MCF 10A (cell line): Measurements from ENCODE around the gene CYB561D2. TPM values are rescaled to one million over a fixed set of nuclear protein-coding genes. Genes with fewer than 3 reads are reported as not detected.

Source experiments
- BruUV-seq: library from RNA; stranded (reverse); fragments of 400-500 nt; replicated peaks from 2 replicates; lab custom pipeline; 2021; lab: Mats Ljungman, UMichigan
- CTCF ChIA-PET: fragments of 300-600 bp; sonication (Branson Sonifier 250); formaldehyde crosslinking; extraction: SDS; loops from one replicate; lab custom pipeline; 2021; ENCODE audit warnings: antibody characterized with exemption, inconsistent platforms; lab: Yijun Ruan, JAX
- POLR2A ChIA-PET: fragments of 300-600, 350-650 bp; sonication (Branson Sonifier 250); formaldehyde crosslinking; extraction: SDS; loops from one replicate; lab custom pipeline; 2020; ENCODE audit warnings: antibody characterized with exemption, inconsistent platforms; lab: Yijun Ruan, JAX
- DNase-seq: peaks from one replicate; pipeline ENCODE4 v3.0.0-alpha.2; 2018; ENCODE audit not compliant: unreplicated experiment
- H3K27ac Mint-ChIP-seq: one replicate; pipeline ENCODE4 v1.8.0; 2022; ENCODE audit warnings: mild to moderate bottlenecking, low read depth, mixed read lengths; ENCODE audit not compliant: unreplicated experiment
- H3K27me3 Mint-ChIP-seq: one replicate; pipeline ENCODE4 v1.8.0; 2022; ENCODE audit warnings: mixed read lengths; ENCODE audit not compliant: insufficient read depth, unreplicated experiment
- H3K36me3 Mint-ChIP-seq: one replicate; pipeline ENCODE4 v1.8.0; 2022; ENCODE audit warnings: mild to moderate bottlenecking, moderate library complexity, mixed read lengths; ENCODE audit not compliant: insufficient read depth, unreplicated experiment
- H3K4me1 Mint-ChIP-seq: one replicate; pipeline ENCODE4 v1.8.0; 2022; ENCODE audit warnings: mixed read lengths; ENCODE audit not compliant: insufficient read depth, unreplicated experiment
- H3K4me3 Mint-ChIP-seq: one replicate; pipeline ENCODE4 v1.8.0; 2022; ENCODE audit warnings: mild to moderate bottlenecking, moderate library complexity, mixed read lengths; ENCODE audit not compliant: unreplicated experiment
- H3K9me3 Mint-ChIP-seq: one replicate; pipeline ENCODE4 v1.8.0; 2022; ENCODE audit warnings: mixed read lengths; ENCODE audit not compliant: unreplicated experiment
- intact Hi-C: fragments of 100-400 bp; cut with micrococcal nuclease; formaldehyde crosslinking; loops from 2 replicates; pipeline ENCODE4 v1.14.1; 2022
- total RNA-seq: library from RNA; stranded (reverse); gene quantifications from 2 replicates; pipeline ENCODE4 v1.2.3, GENCODE V29; 2022
- TF ChIP-seq, protein P1 (sequence below): fragments of 200-600 bp; IDR thresholded peaks from one replicate; pipeline ENCODE4 v1.8.0; 2022; ENCODE audit warnings: antibody characterized with exemption, mild to moderate bottlenecking; ENCODE audit not compliant: unreplicated experiment

CYB561D2 gene
- total RNA-seq, 1 experiment from 2014 or later: 24.1 TPM

GRCh38 chr3:50342813-50343633, 7.6 kb upstream of the CYB561D2 start:
- Mint-ChIP-seq H3K4me1 (peaks cover 18% of the 10 kb centered on the region), H3K36me3 (peaks cover 6% of the 10 kb centered on the region), H3K4me3 (no peak overlapping the region), H3K27me3 (no peaks in the 10 kb centered on the region), H3K9me3 (no peaks in the 10 kb centered on the region), H3K27ac (no peak overlapping the region)
- POLR2A ChIA-PET: interaction anchor here (1.4 kb wide), 1 partner anchor 226 kb away, joined by 3 read pairs; the partner anchor contains the start of gene HEMK1
- CTCF ChIA-PET: interaction anchor here (0.6 to 1.4 kb wide), 6 partner anchors 8 to 208 kb away, joined by 3 to 8 read pairs (median 3); partner anchors contain the start of genes CYB561D2 and NPRL2
- no TSS peak for BruUV-seq
- intact Hi-C loops: no loop called here
- DNase-seq: no peak
- TF ChIP-seq, protein P1, sequence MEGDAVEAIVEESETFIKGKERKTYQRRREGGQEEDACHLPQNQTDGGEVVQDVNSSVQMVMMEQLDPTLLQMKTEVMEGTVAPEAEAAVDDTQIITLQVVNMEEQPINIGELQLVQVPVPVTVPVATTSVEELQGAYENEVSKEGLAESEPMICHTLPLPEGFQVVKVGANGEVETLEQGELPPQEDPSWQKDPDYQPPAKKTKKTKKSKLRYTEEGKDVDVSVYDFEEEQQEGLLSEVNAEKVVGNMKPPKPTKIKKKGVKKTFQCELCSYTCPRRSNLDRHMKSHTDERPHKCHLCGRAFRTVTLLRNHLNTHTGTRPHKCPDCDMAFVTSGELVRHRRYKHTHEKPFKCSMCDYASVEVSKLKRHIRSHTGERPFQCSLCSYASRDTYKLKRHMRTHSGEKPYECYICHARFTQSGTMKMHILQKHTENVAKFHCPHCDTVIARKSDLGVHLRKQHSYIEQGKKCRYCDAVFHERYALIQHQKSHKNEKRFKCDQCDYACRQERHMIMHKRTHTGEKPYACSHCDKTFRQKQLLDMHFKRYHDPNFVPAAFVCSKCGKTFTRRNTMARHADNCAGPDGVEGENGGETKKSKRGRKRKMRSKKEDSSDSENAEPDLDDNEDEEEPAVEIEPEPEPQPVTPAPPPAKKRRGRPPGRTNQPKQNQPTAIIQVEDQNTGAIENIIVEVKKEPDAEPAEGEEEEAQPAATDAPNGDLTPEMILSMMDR: no peak

DNA sequence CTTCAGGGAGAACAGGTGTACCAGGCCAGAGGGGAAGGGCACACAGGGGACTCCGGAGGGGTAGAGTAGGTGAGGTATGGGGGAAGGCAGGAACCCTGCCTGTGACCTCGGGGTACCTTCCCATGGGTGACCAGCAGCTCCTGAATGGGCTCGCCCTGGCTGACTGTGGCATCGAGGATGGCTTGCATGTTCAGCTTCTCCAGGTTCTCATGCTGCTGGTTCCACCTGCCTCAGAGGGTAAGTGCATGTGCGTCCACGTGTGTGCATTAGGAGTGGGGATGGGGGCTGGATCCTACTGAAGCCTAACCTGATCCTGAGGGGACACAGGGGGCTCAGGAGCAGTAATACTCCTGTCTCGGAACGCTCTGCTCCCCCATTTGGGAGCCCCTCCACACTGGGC, 5.7 kb upstream of the CYB561D2 start:
- no peak overlapping the region for H3K27ac Mint-ChIP-seq

DNA sequence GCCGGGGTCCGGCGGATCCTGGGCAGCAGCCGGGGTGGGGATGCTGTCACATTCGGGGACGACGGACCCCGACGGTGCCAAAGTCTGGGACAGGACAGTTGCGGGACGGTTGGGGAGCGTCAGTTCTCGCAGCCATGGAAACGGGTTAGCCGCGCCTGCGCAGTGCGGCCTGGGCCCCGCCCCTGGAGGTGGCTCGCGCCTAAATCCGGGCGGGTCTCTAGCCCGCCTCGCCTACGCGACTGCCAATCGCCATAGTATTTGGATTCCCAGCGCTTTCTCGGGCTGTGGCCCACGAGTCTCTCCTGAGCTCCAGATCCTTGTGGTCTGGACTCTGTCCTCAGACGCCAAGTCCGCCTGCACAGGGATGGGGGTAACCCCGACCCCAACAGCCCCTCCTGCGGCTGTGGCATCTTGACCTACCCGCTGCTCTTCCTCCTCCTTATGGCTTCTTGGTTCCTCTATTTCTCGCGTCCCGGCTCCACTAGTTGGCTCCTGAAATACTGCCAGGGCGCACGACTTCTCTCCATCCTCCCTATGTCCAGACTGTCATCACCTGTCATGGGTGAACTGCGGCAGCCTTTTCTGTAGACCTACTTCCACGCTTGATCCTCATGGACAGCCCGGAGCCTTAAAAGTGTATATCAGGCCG, 5.0 kb upstream of the CYB561D2 start, which contains the start of gene ZMYND10:
TSS of gene ZMYND10 (minus strand) at position 147 of the 649 bp plus-strand sequence. CDS start 153 bp downstream, outside the sequence.
- TF ChIP-seq, protein P1: no peak
- DNase-seq: peak; percentile 69
- BruUV-seq: no TSS peak
- no peaks in the 10 kb centered on the region for H3K9me3 Mint-ChIP-seq
- intact Hi-C loops: loop anchor here (5.0 kb wide), 2 partner anchors 82 to 267 kb away; partner anchors contain the start of gene CISH
- POLR2A ChIA-PET: interaction anchor here (0.6 to 1.7 kb wide), 5 partner anchors 9 to 119 kb away, joined by 3 to 7 read pairs (median 3); no protein-coding TSS in a partner anchor
- peaks cover 22% of the 10 kb centered on the region for H3K36me3 Mint-ChIP-seq
- H3K4me3 Mint-ChIP-seq: peak within 1 kb of the TSS; percentile 60
- no peaks in the 10 kb centered on the region for H3K27me3 Mint-ChIP-seq
- H3K4me1 Mint-ChIP-seq: peaks cover 16% of the 10 kb centered on the region
- no peak within 1 kb of the TSS for H3K27ac Mint-ChIP-seq
- CTCF ChIA-PET: interaction anchor here (0.6 to 5.8 kb wide), 9 partner anchors 8 to 1336 kb away, joined by 3 to 46 read pairs (median 5); no protein-coding TSS in a partner anchor

More for the DNA sequence above, 5.7 kb upstream of the CYB561D2 start:
- no TSS peak for BruUV-seq
- Mint-ChIP-seq H3K4me3 (peak overlapping the region; percentile 40), H3K4me1 (peaks cover 12% of the 10 kb centered on the region), H3K36me3 (peaks cover 16% of the 10 kb centered on the region), H3K27me3 (no peaks in the 10 kb centered on the region), H3K9me3 (no peaks in the 10 kb centered on the region)
- no peak for DNase-seq
- intact Hi-C loops: loop anchor here (5.0 kb wide), 2 partner anchors 82 to 267 kb away; partner anchors contain the start of gene CISH
- TF ChIP-seq, protein P1: no peak
- ChIA-PET CTCF (interaction anchor here (0.6 to 1.7 kb wide), 7 partner anchors 9 to 1800 kb away, joined by 3 to 9 read pairs (median 4); no protein-coding TSS in a partner anchor), POLR2A (interaction anchor here (0.9 to 1.7 kb wide), 2 partner anchors 8 to 45 kb away, joined by 3 to 7 read pairs; no protein-coding TSS in a partner anchor)
